ENCODE data around the gene AKT1S1. TPM values are rescaled to one million over a fixed set of nuclear protein-coding genes. Genes with fewer than 3 reads are reported as not detected.
"Not testable (repeated sequence)": the region's sequence is repeated elsewhere in the genome, so short reads cannot be mapped to it uniquely, and the experiment has no call there.

AKT1S1 gene
- total and polyA plus RNA-seq, 2 donors (not counting 3 experiments of a cell fraction or from before 2014, with no cell fraction given), result 64.2 to 68.3 TPM

DNA sequence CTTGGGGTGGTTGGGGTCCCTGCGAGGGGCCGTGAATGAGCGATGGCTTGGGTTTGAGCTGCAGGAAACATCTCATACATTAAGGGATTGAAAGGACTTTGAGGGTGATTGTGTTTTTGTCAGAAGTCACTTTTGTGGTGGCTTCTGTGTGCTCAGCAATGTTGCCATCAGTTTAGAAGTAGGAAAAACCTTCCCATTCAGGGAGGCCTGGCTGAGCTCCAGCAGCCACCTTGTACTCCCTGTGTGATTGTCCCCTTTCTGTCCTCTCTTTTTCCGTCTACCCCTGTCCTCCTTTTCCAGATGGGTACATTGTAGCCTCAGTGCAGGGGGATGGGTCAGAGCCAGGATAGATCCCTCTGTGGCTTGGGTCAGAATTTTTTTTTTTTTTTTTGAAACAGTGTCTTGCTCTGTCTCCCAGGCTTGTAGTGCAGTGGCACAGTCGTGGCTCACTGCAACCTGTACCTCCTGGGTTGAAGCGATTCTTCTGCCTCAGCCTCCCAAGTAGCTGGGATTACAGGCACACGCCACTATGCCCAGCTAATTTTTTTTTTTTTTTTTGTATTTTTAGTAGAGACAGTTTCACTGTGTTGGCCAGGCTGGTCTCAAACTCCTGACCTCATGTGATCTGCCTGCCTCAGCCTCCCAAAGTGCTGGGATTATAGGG is 57.6 kb downstream of the AKT1S1 start:
- dilution Hi-C loops (cut with MboI; ENCODE audit: extremely low pct_ligation_motif_present, low sequenced_read_pairs); H3K27ac ChIP-seq (ENCODE audit: insufficient read depth, low read depth, low read length); DNase-seq (ENCODE audit: low read depth, low spot score); H3K36me3 ChIP-seq (ENCODE audit: control insufficient read depth in 2 of 2, extremely low read depth in 1 of 2, insufficient read depth in 2 of 2, low read length in 2 of 2); H4K20me1 ChIP-seq (replicated peaks; ENCODE audit: control insufficient read depth, extremely low read depth, insufficient read depth, low read length); POLR2A ChIA-PET; H3K9me3 ChIP-seq (replicated peaks; ENCODE audit: control insufficient read depth, insufficient read depth, low read length); H2AFZ ChIP-seq (ENCODE audit: low read depth, low read length); intact Hi-C loops (cut with micrococcal nuclease); H3K27me3 ChIP-seq (ENCODE audit: control insufficient read depth in 2 of 2, insufficient read depth in 2 of 2, low read length in 2 of 2); H3K9me1 ChIP-seq (replicated peaks; ENCODE audit: control insufficient read depth, extremely low read depth, insufficient read depth, low read length); FAIRE-seq; BruUV-seq (replicated peaks): not testable (repeated sequence)
- Histone ChIP-seq H3K9ac (replicated peaks; ENCODE audit: extremely low read depth, insufficient read depth, low read length) (peak overlapping the region; percentile 91), H3K4me1 (ENCODE audit: control insufficient read depth, extremely low read depth, insufficient read depth, low read length) (peaks cover 13% of the 10 kb centered on the region), H3K4me3 (replicated peaks in 1 of 3; ENCODE audit: insufficient read depth in 1 of 3, low read depth in 1 of 3, low read length in 3 of 3) (peak overlapping the region in 1 of 3 experiments; percentile 83), H3K4me2 (ENCODE audit: insufficient read depth, low read length) (peak overlapping the region; percentile 95), H3K79me2 (ENCODE audit: control insufficient read depth, insufficient read depth, low read length) (peaks cover 24% of the 10 kb centered on the region)
- CTCF ChIA-PET, result interaction anchor here (1.8 kb wide), 1 partner anchor 31 kb away, joined by 6 read pairs; no protein-coding TSS in a partner anchor

Small RNA genes lying within 50 kb of the gene (microRNA-seq; reads per million reads assigned to microRNA genes)
- gene MIR4749 (ENCODE audit: borderline number of aligned reads, borderline replicate concordance) (2.3 reads per million), gene MIR4750 (ENCODE audit: borderline number of aligned reads, borderline replicate concordance) (not detected), gene MIR6800 (ENCODE audit: borderline number of aligned reads, borderline replicate concordance) (not detected)

Small RNA genes lying within 50 kb of the gene (small RNA-seq; reads per million reads assigned to genes)
- not detected for gene MIR4749 (ENCODE audit: insufficient read depth, insufficient read length, low read depth, low replicate concordance)

Other genes starting within 250 kb of the AKT1S1 start
- 84.8 and 89.5 TPM in 2 replicates for gene RRAS, start 237.2 kb downstream of the AKT1S1 start, total RNA-seq
- gene RRAS, start 237.2 kb downstream of the AKT1S1 start, polyA plus RNA-seq, result 250 and 329 TPM in 2 replicates
- gene SCAF1, start 235.1 kb downstream of the AKT1S1 start, total RNA-seq, result 75.8 and 83.8 TPM in 2 replicates
- gene SCAF1, start 235.1 kb downstream of the AKT1S1 start, polyA plus RNA-seq, result 9.6 and 13.3 TPM in 2 replicates
- 73.5 and 79.1 TPM in 2 replicates for gene IRF3, start 211.5 kb downstream of the AKT1S1 start, total RNA-seq
- gene IRF3, start 211.5 kb downstream of the AKT1S1 start, polyA plus RNA-seq, result 64.8 and 92.1 TPM in 2 replicates
- gene BCL2L12, start 211.4 kb downstream of the AKT1S1 start, total RNA-seq, result 52.4 and 58.5 TPM in 2 replicates
- 49.8 and 62.2 TPM in 2 replicates for gene BCL2L12, start 211.4 kb downstream of the AKT1S1 start, polyA plus RNA-seq
- gene PRMT1, start 200.1 kb downstream of the AKT1S1 start, total RNA-seq, result 234 and 242 TPM in 2 replicates
- gene PRMT1, start 200.1 kb downstream of the AKT1S1 start, polyA plus RNA-seq, result 542 and 599 TPM in 2 replicates
- gene ADM5, start 187.8 kb downstream of the AKT1S1 start, total RNA-seq, result 3.3 and 4.4 TPM in 2 replicates
- gene ADM5, start 187.8 kb downstream of the AKT1S1 start, polyA plus RNA-seq, result 3.3 and 4.5 TPM in 2 replicates
- 24.7 and 45.7 TPM in 2 replicates for gene CPT1C, start 186.2 kb downstream of the AKT1S1 start, total RNA-seq
- 80.8 and 88.3 TPM in 2 replicates for gene CPT1C, start 186.2 kb downstream of the AKT1S1 start, polyA plus RNA-seq
- not detected in 2 replicates for gene TSKS, start 114.0 kb downstream of the AKT1S1 start, total RNA-seq
- gene TSKS, start 114.0 kb downstream of the AKT1S1 start, polyA plus RNA-seq, result 0.03 TPM in 1 of 2 replicates, not detected in the other
- 108 TPM in 2 replicates for gene AP2A1, start 110.4 kb downstream of the AKT1S1 start, total RNA-seq
- 113 and 114 TPM in 2 replicates for gene AP2A1, start 110.4 kb downstream of the AKT1S1 start, polyA plus RNA-seq
- gene FUZ, start 64.1 kb downstream of the AKT1S1 start, total RNA-seq, result 14.0 and 15.3 TPM in 2 replicates
- 12.3 and 14.5 TPM in 2 replicates for gene FUZ, start 64.1 kb downstream of the AKT1S1 start, polyA plus RNA-seq
- 55.8 and 62.9 TPM in 2 replicates for gene MED25, start 59.1 kb downstream of the AKT1S1 start, total RNA-seq
- 28.3 and 31.7 TPM in 2 replicates for gene MED25, start 59.1 kb downstream of the AKT1S1 start, polyA plus RNA-seq
- 184 and 187 TPM in 2 replicates for gene PTOV1, start 26.2 kb downstream of the AKT1S1 start, total RNA-seq
- 116 and 125 TPM in 2 replicates for gene PTOV1, start 26.2 kb downstream of the AKT1S1 start, polyA plus RNA-seq
- 112 and 114 TPM in 2 replicates for gene PNKP, start 9.8 kb downstream of the AKT1S1 start, total RNA-seq
- gene PNKP, start 9.8 kb downstream of the AKT1S1 start, polyA plus RNA-seq, result 39.4 and 48.4 TPM in 2 replicates
- gene TBC1D17, start 347 bp upstream of the AKT1S1 start, total RNA-seq, result 36.1 and 39.3 TPM in 2 replicates
- 34.2 and 37.4 TPM in 2 replicates for gene TBC1D17, start 347 bp upstream of the AKT1S1 start, polyA plus RNA-seq
- 5.6 and 9.1 TPM in 2 replicates for gene IL4I1, start 19.5 kb upstream of the AKT1S1 start, total RNA-seq
- 5.0 and 7.4 TPM in 2 replicates for gene IL4I1, start 19.5 kb upstream of the AKT1S1 start, polyA plus RNA-seq
- gene ATF5, start 51.9 kb upstream of the AKT1S1 start, total RNA-seq, result 38.0 and 46.0 TPM in 2 replicates
- 23.2 and 30.4 TPM in 2 replicates for gene ATF5, start 51.9 kb upstream of the AKT1S1 start, polyA plus RNA-seq
- 83.2 and 93.7 TPM in 2 replicates for gene NUP62, start 52.1 kb upstream of the AKT1S1 start, total RNA-seq
- gene NUP62, start 52.1 kb upstream of the AKT1S1 start, polyA plus RNA-seq, result 28.8 and 32.0 TPM in 2 replicates
- gene SIGLEC11, start 83.8 kb upstream of the AKT1S1 start, total RNA-seq, result not detected in 2 replicates
- gene SIGLEC11, start 83.8 kb upstream of the AKT1S1 start, polyA plus RNA-seq, result not detected in 2 replicates
- gene VRK3, start 148.0 kb upstream of the AKT1S1 start, total RNA-seq, result 36.0 and 37.4 TPM in 2 replicates
- gene VRK3, start 148.0 kb upstream of the AKT1S1 start, polyA plus RNA-seq, result 14.6 and 20.4 TPM in 2 replicates
- gene ZNF473, start 148.7 kb upstream of the AKT1S1 start, total RNA-seq, result 8.1 and 8.7 TPM in 2 replicates
- gene ZNF473, start 148.7 kb upstream of the AKT1S1 start, polyA plus RNA-seq, result 3.0 and 3.8 TPM in 2 replicates

Data from endothelial cell of umbilical vein (primary cell).